Erythroblast (primary cell): Measurements from ENCODE around the gene TLCD5.

Experiments used
- GATA1 ChIP-seq: IDR thresholded peaks from 2 replicates; pipeline ENCODE4 v1.6.1; 2011; ENCODE audit warnings: low read depth, mild to moderate bottlenecking, control low read depth, low read length, moderate library complexity
- POLR2A ChIP-seq: IDR thresholded peaks from 2 replicates; pipeline ENCODE4 v1.6.1; 2011; ENCODE audit warnings: mild to moderate bottlenecking, low read length

- TF ChIP-seq POLR2A (no peak), GATA1 (no peak)
These were observed 18.3 kb downstream of the TLCD5 start for GRCh38 chr11:120343429-120343828.
